ENCODE measurements around the gene WFIKKN2.

DNA sequence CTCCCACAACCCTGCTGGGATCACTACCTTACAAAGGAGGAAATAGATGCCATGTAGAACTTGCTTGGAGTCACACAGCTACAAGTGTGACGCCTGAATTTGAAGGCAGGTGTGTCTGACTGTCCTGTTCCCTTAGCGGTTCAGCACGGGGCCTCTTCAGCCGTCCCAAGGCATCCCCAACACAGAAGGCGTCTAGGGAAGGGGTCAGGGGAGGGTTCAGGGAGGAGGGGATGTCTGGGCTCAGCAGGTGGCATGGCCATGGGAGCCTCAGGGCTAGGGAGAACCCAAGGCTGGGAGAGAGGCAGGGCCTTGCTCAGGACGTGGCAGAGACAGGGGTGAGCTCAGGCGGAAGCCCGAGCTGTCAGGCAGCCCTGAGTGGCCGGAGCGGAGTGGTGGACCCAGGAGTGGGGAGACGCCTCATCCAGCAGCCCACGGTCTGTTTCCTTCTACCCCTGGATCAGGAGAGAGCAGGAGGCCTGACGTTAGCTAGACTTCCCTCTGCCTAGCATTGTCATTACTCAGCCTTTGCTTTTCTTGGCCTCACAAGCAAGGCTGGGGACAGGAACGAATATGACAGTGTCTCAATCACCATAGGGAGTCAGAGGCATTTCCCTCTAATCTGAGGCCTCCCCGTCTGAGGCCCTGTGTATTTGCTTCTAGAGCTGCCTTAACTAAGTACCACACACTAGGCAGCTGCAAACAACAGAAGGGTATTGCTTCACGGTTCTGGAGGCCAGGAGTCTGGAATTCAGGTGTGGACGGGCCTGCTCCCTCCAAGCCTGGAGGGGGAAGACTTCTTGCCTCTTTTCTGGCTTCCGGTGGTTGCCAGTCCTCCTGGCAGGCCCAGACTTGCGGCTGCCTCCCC is 36.7 kb upstream of the WFIKKN2 start:
- no peak for TF ChIP-seq CTCF (IDR thresholded peaks at IDR 0.05; ENCODE audit: low read length)
- no peak for TF ChIP-seq EZH2 (IDR thresholded peaks at IDR 0.05; ENCODE audit: borderline replicate concordance, low read length)

Data from OCI-LY1 (cell line).